HepG2 (cell line): Measurements from ENCODE around the gene CCDC88C. TPM values are rescaled to one million over a fixed set of nuclear protein-coding genes. Genes with fewer than 3 reads are reported as not detected.

Experiments
- ATAC-seq: fragments of 200-7000 bp; cut with Tn5 transposase; 3 replicates; pipeline ENCODE4 v1.9.1; 2020; ENCODE audit warnings: mild to moderate bottlenecking, moderate library complexity
- BruUV-seq: library from RNA; stranded (reverse); fragments of 400-500 nt; replicated peaks from 2 replicates; lab custom pipeline; 2021; lab: Mats Ljungman, UMichigan
- CTCF ChIA-PET: fragments of 300-600 bp; formaldehyde crosslinking; extraction: SDS; loops from one replicate; lab custom pipeline; 2021; ENCODE audit warnings: low total read pairs, inconsistent platforms, low intra/inter-chr PET ratio; lab: Yijun Ruan, JAX
- POLR2A ChIA-PET: fragments of 350-600 bp; sonication (Branson Sonifier 250); formaldehyde crosslinking; loops from one replicate; lab custom pipeline; 2020; ENCODE audit warnings: antibody characterized with exemption, inconsistent platforms; lab: Yijun Ruan, JAX
- DNase-seq: peaks from one replicate; pipeline ENCODE4 v3.0.0-alpha.2; 2015; ENCODE audit warnings: low spot score
- FAIRE-seq: peaks from 3 replicates; lab custom pipeline; 2011; peaks lifted over from hg19 to GRCh38; lab: Jason Lieb, UNC
- H2AFZ ChIP-seq: one replicate; pipeline ENCODE4 v1.6.1; 2011; ENCODE audit warnings: low read length, inconsistent platforms
- H3K27ac ChIP-seq: fragments of 300-600 bp; 3 replicates; pipeline ENCODE4 v1.8.0; 2011; ENCODE audit warnings: mixed run types, mild to moderate bottlenecking, mixed read lengths, low read length, inconsistent platforms; ENCODE audit not compliant: insufficient read depth; ENCODE audit errors: extremely low read length
- H3K27me3 ChIP-seq, 2 experiments: fragments of 200-600 bp in 1 of 2; 2 replicates in 1 of 2; 3 replicates in 1 of 2; pipeline versions ENCODE4 v1.6.0 to v1.8.0; 2011; ENCODE audit warnings: low read length in 2 of 2, mild to moderate bottlenecking in 2 of 2, moderate library complexity in 2 of 2, inconsistent platforms in 1 of 2; ENCODE audit not compliant: insufficient read depth in 2 of 2, control insufficient read depth in 1 of 2
- H3K36me3 ChIP-seq, 2 experiments: fragments of 200-600 bp in 1 of 2; replicated peaks in 1 of 2; 2 replicates in 1 of 2; 3 replicates in 1 of 2; pipeline versions ENCODE4 v1.5.1 to v1.8.0; 2011; ENCODE audit warnings: low read length in 2 of 2, inconsistent platforms in 1 of 2; ENCODE audit not compliant: insufficient read depth in 2 of 2, control insufficient read depth in 1 of 2
- H3K4me1 ChIP-seq: 2 replicates; pipeline ENCODE4 v1.5.1; 2012; ENCODE audit warnings: low read length, inconsistent platforms; ENCODE audit not compliant: insufficient read depth
- H3K4me2 ChIP-seq: 2 replicates; pipeline ENCODE4 v1.6.0; 2011; ENCODE audit warnings: low read depth, low read length, inconsistent platforms
- H3K4me3 ChIP-seq, 3 experiments: fragments of 200-600 bp in 1 of 3; sonication (generic), shearing (Covaris generic) in 1 of 3; replicated peaks in 1 of 3; 2 replicates each; pipeline ENCODE4 v1.5.1; 2011 to 2016; ENCODE audit warnings: low read length in 3 of 3, inconsistent platforms in 2 of 3, low read depth in 2 of 3, mild to moderate bottlenecking in 2 of 3, control low read depth in 1 of 3, mixed read lengths in 1 of 3; ENCODE audit not compliant: insufficient read depth in 1 of 3
- H3K79me2 ChIP-seq: one replicate; pipeline ENCODE4 v1.6.1; 2011; ENCODE audit warnings: low read length, inconsistent platforms; ENCODE audit not compliant: insufficient read depth
- H3K9ac ChIP-seq: 2 replicates; pipeline ENCODE4 v1.6.0; 2011; ENCODE audit warnings: mild to moderate bottlenecking, low read depth, low read length, inconsistent platforms; ENCODE audit not compliant: insufficient read depth
- H3K9me3 ChIP-seq: 2 replicates; pipeline ENCODE4 v1.5.1; 2012; ENCODE audit warnings: mild to moderate bottlenecking, low read length
- H4K20me1 ChIP-seq: 2 replicates; pipeline ENCODE4 v1.6.0; 2011; ENCODE audit warnings: inconsistent platforms, mild to moderate bottlenecking, low read length, moderate library complexity; ENCODE audit not compliant: insufficient read depth
- AHR ChIP-seq: IDR thresholded peaks from 2 replicates; pipeline ENCODE4 v1.6.1; 2018; ENCODE audit warnings: missing genetic modification reagents, missing compliant biosample characterization
- ATF1 ChIP-seq: IDR thresholded peaks from 2 replicates; pipeline ENCODE4 v1.6.1; 2016; ENCODE audit warnings: mild to moderate bottlenecking, control low read depth
- BORCS8-MEF2B ChIP-seq: sonication (generic); formaldehyde crosslinking; IDR thresholded peaks from 2 replicates; pipeline ENCODE4 v1.8.0; 2022; ENCODE audit warnings: mild to moderate bottlenecking, missing genetic modification reagents
- KDM1A ChIP-seq: IDR thresholded peaks from 2 replicates; pipeline ENCODE4 v1.6.1; 2016; ENCODE audit warnings: missing compliant biosample characterization
- MATR3 ChIP-seq: sonication (generic); formaldehyde crosslinking; IDR thresholded peaks from 2 replicates; pipeline ENCODE4 v1.4.0; 2020; ENCODE audit warnings: missing genetic modification reagents
- NCOA5 ChIP-seq: sonication (generic); formaldehyde crosslinking; IDR thresholded peaks from 2 replicates; pipeline ENCODE4 v1.4.0; 2020; ENCODE audit warnings: missing genetic modification reagents
- SNAPC2 ChIP-seq: sonication (generic); formaldehyde crosslinking; IDR thresholded peaks from 2 replicates; pipeline ENCODE4 v1.8.1; 2022; ENCODE audit warnings: mild to moderate bottlenecking, missing genetic modification reagents
- TBL1XR1 ChIP-seq: fragments of 150-350 bp; IDR thresholded peaks from 2 replicates; pipeline ENCODE4 v1.6.1; 2014; ENCODE audit warnings: borderline replicate concordance, low read length; ENCODE audit not compliant: partially characterized antibody
- TCF7L2 ChIP-seq: IDR thresholded peaks from 2 replicates; pipeline ENCODE4 v1.6.1; 2011; ENCODE audit warnings: mild to moderate bottlenecking, low read depth, low read length, moderate library complexity
- ZNF326 ChIP-seq: sonication (generic); formaldehyde crosslinking; IDR thresholded peaks from 2 replicates; pipeline ENCODE4 v1.4.0; 2020; ENCODE audit warnings: missing genetic modification reagents, borderline replicate concordance
- ZNF382 ChIP-seq: sonication (generic); formaldehyde crosslinking; IDR thresholded peaks from 2 replicates; pipeline ENCODE4 v1.5.0; 2020; ENCODE audit warnings: missing genetic modification reagents, mild to moderate bottlenecking, borderline replicate concordance
- ZNF432 ChIP-seq: sonication (generic); formaldehyde crosslinking; IDR thresholded peaks from 2 replicates; pipeline ENCODE4 v1.5.0; 2020; ENCODE audit warnings: missing genetic modification reagents, mild to moderate bottlenecking, borderline replicate concordance
- ZNF550 ChIP-seq: sonication (generic); formaldehyde crosslinking; IDR thresholded peaks from 2 replicates; pipeline ENCODE4 v1.4.0; 2020; ENCODE audit warnings: mild to moderate bottlenecking, missing genetic modification reagents, borderline replicate concordance
- ZNF564 ChIP-seq: sonication (generic); formaldehyde crosslinking; IDR thresholded peaks from 2 replicates; pipeline ENCODE4 v1.8.1; 2023; ENCODE audit warnings: mild to moderate bottlenecking, missing genetic modification reagents
- WGBS: methylation state at CpG from one replicate; pipeline ENCODE4 v1.1.6; 2017; ENCODE audit warnings: low lambda C conversion rate; 5-methylcytosine and 5-hydroxymethylcytosine counted together
- in situ Hi-C: cut with HindIII; loops from 2 replicates; pipeline ENCODE4 v1.10.0; 2017; ENCODE audit warnings: low pct_unique_long_range_greater_than_20kb; ENCODE audit not compliant: extremely low pct_ligation_motif_present
- intact Hi-C: fragments of 100-400 bp; cut with micrococcal nuclease; formaldehyde crosslinking; loops from one replicate; pipeline ENCODE4 v1.10.0; 2022; ENCODE audit not compliant: unreplicated experiment
- polyA plus RNA-seq, 8 experiments: library from polyadenylated mRNA; depleted of rRNA in 3 of 8; stranded (reverse) in 7 of 8; unstranded in 1 of 8; fragments of >200 nt; fragmentation: Illumina TruSeq in 4 of 8; extraction: Trizol in 4 of 8; gene quantifications; 2 replicates each; pipeline versions ENCODE4 v1.2.1 to v1.2.3, GENCODE V29; 2011 to 2016; ENCODE audit warnings: low read depth in 4 of 8, missing spikeins in 1 of 8, mixed read lengths in 1 of 8; ENCODE audit not compliant: insufficient read depth in 1 of 8
- total RNA-seq, 5 experiments: library from RNA; depleted of rRNA; stranded (reverse); fragments of >200 nt; fragmentation: Illumina TruSeq; extraction: Trizol; gene quantifications; 2 replicates each; pipeline ENCODE4 v1.2.3, GENCODE V29; 2016; ENCODE audit warnings: low read depth in 1 of 5
- TF ChIP-seq, protein P1 (sequence below): sonication (generic); formaldehyde crosslinking; IDR thresholded peaks from 2 replicates; pipeline ENCODE4 v1.4.0; 2020; ENCODE audit warnings: mild to moderate bottlenecking, missing genetic modification reagents, borderline replicate concordance
- TF ChIP-seq, protein P2 (sequence below): sonication (generic); formaldehyde crosslinking; IDR thresholded peaks from 2 replicates; pipeline ENCODE4 v1.4.0; 2020; ENCODE audit warnings: low read depth, mild to moderate bottlenecking, missing genetic modification reagents
- TF ChIP-seq, protein P3 (sequence below): sonication (generic); formaldehyde crosslinking; IDR thresholded peaks from 2 replicates; pipeline ENCODE4 v1.4.0; 2020; ENCODE audit warnings: missing genetic modification reagents

The CCDC88C gene
- total and polyA plus RNA-seq, 2 of the 13 experiments (the other 11 are each of a cell fraction or from before 2014, with no cell fraction given): 3.6 to 11.7 TPM

DNA sequence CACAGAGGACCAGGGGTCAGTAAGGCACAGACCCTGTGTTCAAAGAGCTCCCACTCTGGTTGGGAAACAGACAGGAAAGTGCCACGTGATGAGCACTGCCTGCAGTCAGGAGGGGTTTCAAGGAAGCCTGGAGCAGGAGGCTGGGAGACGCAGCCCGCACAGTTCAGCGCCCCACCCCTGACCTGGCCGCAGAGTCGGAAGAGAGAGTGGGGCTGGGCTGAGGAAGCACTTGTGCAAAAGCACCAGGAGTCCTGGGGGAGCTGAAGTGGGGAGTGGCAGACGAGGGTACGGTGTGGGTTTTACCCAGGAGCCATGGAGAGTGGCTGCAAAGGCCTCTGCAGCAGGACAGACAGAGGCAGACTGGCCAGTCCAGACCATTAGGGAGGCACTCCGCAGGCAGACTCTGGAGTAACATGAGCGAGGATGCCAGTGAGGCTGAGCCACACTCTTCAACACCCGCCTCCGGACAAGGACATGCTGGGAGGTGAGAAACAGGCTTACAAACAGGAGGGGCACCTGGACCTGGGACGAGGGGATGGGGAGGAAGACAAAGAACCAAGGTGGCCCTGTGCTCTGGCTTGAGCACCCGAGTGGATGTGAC lies 87.4 kb downstream of the CCDC88C start:
- no TSS peak for BruUV-seq
- intact Hi-C loops (no loop called here), in situ Hi-C loops (no loop called here)
- ATAC-seq (no peak), FAIRE-seq (no peak), DNase-seq (no peak)
- Histone ChIP-seq H3K36me3 (peaks cover 1 to 4% of the 10 kb centered on the region in 2 experiments; a peak in 2 of 5 replicates), H2AFZ (no peak overlapping the region), H3K4me3 (no peak overlapping the region), H3K9me3 (no peaks in the 10 kb centered on the region), H4K20me1 (no peaks in the 10 kb centered on the region), H3K4me2 (no peak overlapping the region), H3K9ac (no peak overlapping the region), H3K4me1 (peaks cover 30% of the 10 kb centered on the region), H3K79me2 (no peaks in the 10 kb centered on the region), H3K27ac (no peak overlapping the region), H3K27me3 (no peaks in the 10 kb centered on the region)
- ChIA-PET POLR2A (interaction anchor here (0.5 kb wide), 1 partner anchor 31 kb away, joined by 4 read pairs; no protein-coding TSS in a partner anchor), CTCF (no interaction called here)
- WGBS: 97% methylated on average over 14 of the region's 14 CpGs
- TF ChIP-seq TBL1XR1: no peak
- TF ChIP-seq ZNF564 (CRISPR knock-in tag): no peak
- TF ChIP-seq ZNF326: no peak
- TF ChIP-seq ATF1 (CRISPR knock-in tag): no peak
- no peak for TF ChIP-seq ZNF382 (CRISPR knock-in tag)
- no peak for TF ChIP-seq BORCS8-MEF2B (CRISPR knock-in tag)
- TF ChIP-seq SNAPC2: no peak
- no peak for TF ChIP-seq AHR
- no peak for TF ChIP-seq TCF7L2
- TF ChIP-seq, protein P1, sequence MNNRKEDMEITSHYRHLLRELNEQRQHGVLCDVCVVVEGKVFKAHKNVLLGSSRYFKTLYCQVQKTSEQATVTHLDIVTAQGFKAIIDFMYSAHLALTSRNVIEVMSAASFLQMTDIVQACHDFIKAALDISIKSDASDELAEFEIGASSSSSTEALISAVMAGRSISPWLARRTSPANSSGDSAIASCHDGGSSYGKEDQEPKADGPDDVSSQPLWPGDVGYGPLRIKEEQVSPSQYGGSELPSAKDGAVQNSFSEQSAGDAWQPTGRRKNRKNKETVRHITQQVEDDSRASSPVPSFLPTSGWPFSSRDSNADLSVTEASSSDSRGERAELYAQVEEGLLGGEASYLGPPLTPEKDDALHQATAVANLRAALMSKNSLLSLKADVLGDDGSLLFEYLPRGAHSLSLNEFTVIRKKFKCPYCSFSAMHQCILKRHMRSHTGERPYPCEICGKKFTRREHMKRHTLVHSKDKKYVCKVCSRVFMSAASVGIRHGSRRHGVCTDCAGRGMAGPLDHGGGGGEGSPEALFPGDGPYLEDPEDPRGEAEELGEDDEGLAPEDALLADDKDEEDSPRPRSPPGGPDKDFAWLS: no peak
- no peak for TF ChIP-seq ZNF432
- no peak for TF ChIP-seq KDM1A (CRISPR knock-in tag)
- no peak for TF ChIP-seq MATR3 (CRISPR knock-in tag)
- TF ChIP-seq NCOA5: no peak
- TF ChIP-seq, protein P2, sequence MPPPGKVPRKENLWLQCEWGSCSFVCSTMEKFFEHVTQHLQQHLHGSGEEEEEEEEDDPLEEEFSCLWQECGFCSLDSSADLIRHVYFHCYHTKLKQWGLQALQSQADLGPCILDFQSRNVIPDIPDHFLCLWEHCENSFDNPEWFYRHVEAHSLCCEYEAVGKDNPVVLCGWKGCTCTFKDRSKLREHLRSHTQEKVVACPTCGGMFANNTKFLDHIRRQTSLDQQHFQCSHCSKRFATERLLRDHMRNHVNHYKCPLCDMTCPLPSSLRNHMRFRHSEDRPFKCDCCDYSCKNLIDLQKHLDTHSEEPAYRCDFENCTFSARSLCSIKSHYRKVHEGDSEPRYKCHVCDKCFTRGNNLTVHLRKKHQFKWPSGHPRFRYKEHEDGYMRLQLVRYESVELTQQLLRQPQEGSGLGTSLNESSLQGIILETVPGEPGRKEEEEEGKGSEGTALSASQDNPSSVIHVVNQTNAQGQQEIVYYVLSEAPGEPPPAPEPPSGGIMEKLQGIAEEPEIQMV (CRISPR knock-in tag): no peak
- TF ChIP-seq ZNF550: no peak
- TF ChIP-seq, protein P3, sequence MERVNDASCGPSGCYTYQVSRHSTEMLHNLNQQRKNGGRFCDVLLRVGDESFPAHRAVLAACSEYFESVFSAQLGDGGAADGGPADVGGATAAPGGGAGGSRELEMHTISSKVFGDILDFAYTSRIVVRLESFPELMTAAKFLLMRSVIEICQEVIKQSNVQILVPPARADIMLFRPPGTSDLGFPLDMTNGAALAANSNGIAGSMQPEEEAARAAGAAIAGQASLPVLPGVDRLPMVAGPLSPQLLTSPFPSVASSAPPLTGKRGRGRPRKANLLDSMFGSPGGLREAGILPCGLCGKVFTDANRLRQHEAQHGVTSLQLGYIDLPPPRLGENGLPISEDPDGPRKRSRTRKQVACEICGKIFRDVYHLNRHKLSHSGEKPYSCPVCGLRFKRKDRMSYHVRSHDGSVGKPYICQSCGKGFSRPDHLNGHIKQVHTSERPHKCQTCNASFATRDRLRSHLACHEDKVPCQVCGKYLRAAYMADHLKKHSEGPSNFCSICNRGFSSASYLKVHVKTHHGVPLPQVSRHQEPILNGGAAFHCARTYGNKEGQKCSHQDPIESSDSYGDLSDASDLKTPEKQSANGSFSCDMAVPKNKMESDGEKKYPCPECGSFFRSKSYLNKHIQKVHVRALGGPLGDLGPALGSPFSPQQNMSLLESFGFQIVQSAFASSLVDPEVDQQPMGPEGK (CRISPR knock-in tag): no peak
